NCI-H2227 (cell line): ENCODE data around the gene FAR1.
"Not testable (repeated sequence)": the region's sequence is repeated elsewhere in the genome, so short reads cannot be mapped to it uniquely, and the experiment has no call there.

Experiments used
- DNase-seq: peaks from one replicate; lab custom pipeline; 2025; ENCODE audit not compliant: unreplicated experiment; lab: John Stamatoyannopoulos, UW

Gene FAR1

GRCh38 chr11:13668102-13668956 lies at the start of gene FAR1:
Gene FAR1, plus strand, starts transcription at chr11:13668668. Its CDS starts 26,098 bp downstream, at chr11:13694766.
- peak; percentile 99 for DNase-seq

GRCh38 chr11:13620063-13620462 lies 48.4 kb upstream of the FAR1 start:
- DNase-seq: no peak

- not testable (repeated sequence) for DNase-seq
Observed at GRCh38 chr11:13626818-13627217, 41.6 kb upstream of the FAR1 start.

GRCh38 chr11:13628634-13629033 lies 39.8 kb upstream of the FAR1 start:
- not testable (repeated sequence) for DNase-seq

- no peak for DNase-seq
Observed at GRCh38 chr11:13629779-13630178, 38.7 kb upstream of the FAR1 start.

GRCh38 chr11:13635290-13635689 lies 33.2 kb upstream of the FAR1 start:
- DNase-seq: no peak

- DNase-seq: no peak
Observed at GRCh38 chr11:13635804-13636203, 32.7 kb upstream of the FAR1 start.

- no peak for DNase-seq
Observed at GRCh38 chr11:13637125-13638069, 31.1 kb upstream of the FAR1 start.

GRCh38 chr11:13638422-13638821 lies 30.0 kb upstream of the FAR1 start:
- no peak for DNase-seq

GRCh38 chr11:13644997-13645687 lies 23.3 kb upstream of the FAR1 start:
- no peak for DNase-seq

- DNase-seq: no peak
Observed at GRCh38 chr11:13647391-13647790, 21.1 kb upstream of the FAR1 start.

- DNase-seq: no peak
Observed at GRCh38 chr11:13649619-13650018, 18.8 kb upstream of the FAR1 start.

- DNase-seq: peak; percentile 9
Observed at GRCh38 chr11:13651515-13651914, 17.0 kb upstream of the FAR1 start.

GRCh38 chr11:13661074-13661623 lies 7.3 kb upstream of the FAR1 start:
- DNase-seq: no peak

GRCh38 chr11:13663631-13664071 lies 4.8 kb upstream of the FAR1 start:
- no peak for DNase-seq

GRCh38 chr11:13664351-13664750 lies 4.1 kb upstream of the FAR1 start:
- no peak for DNase-seq

- DNase-seq: no peak
Observed at GRCh38 chr11:13666708-13667107, 1.8 kb upstream of the FAR1 start.

- DNase-seq: peak; percentile 28
Observed at GRCh38 chr11:13667245-13667644, 1.2 kb upstream of the FAR1 start.

- peak; percentile 54 for DNase-seq
Observed at GRCh38 chr11:13667795-13668101, 720 bp upstream of the FAR1 start.

GRCh38 chr11:13668957-13669521 lies 571 bp downstream of the FAR1 start:
- DNase-seq: peak; percentile 60
